ENCODE data around the gene LMTK2.

The LMTK2 gene

DNA sequence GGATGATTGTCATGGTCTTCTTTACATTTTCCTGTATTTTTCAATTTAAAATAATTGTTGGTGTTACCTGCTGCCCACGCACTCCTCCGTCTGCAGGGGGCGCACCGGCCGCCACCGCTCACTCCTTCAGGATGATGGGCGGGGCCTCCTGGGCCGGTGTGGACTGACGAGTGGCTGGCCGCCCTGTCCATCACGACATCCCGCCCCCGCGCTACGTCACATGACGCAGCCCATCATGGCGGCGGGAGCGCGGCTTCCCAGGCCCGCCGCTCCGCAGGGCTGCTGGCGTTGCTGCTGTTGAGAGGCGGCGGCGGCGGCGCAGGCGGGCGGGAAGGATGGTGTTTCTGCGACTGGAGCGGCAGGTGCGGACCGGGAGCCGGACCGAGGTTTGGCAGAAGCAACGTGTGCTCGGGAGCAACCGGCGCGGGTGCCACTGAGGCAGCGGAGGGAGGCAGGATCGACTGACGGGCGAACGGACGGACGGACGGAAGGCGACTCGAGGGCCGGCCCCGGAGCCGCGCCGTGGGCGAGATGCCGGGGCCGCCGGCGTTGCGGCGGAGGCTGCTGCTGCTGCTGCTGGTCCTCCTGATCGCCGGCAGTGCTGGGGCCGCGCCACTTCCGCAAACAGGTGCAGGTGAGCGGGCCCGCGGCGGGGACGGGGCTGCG lies at the start of gene LMTK2:
TSS of gene LMTK2 (plus strand) at position 216 of the 666 bp plus-strand sequence. CDS start at position 532, 316 bp downstream.
- peak; percentile 44 for DNase-seq

DNA sequence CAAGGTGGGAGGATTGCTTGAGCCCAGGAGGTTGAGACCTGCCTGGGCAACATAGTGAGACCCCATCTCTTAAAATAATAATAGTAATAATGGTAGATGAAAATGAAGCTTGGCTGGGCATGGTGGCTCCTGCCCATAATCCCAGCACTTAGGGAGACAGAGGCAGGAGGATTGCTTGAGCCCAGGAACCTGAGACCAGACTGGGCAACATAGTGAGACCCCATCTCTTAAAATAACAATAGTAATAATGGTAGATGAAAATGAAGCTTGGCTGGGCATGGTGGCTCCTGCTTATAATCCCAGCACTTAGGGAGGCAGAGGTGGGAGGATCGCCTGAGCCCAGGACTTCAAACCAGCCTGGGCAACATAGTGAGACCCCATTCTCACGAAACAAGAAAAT lies 49.5 kb upstream of the LMTK2 start:
- DNase-seq = no peak

DNA sequence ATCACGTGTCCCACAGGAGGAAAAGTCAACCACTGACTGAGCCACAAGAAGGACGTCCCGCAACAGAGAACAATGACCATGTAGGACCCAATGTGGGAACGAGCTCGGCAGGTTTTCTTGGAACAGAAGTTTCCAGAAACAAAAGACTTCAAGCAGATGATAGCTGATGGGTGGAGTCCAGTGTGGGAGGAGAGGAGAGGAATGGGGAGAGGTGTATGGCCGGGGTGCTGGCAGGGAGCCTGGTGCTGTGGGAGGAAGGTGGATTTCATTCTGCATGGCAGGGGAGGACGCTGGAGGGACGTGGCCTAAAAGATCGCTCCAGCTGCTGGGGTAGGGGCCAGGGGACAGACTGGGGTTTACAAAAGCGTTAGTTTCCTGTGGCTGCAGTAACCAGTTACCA lies 48.5 kb upstream of the LMTK2 start:
- no peak for DNase-seq

DNA sequence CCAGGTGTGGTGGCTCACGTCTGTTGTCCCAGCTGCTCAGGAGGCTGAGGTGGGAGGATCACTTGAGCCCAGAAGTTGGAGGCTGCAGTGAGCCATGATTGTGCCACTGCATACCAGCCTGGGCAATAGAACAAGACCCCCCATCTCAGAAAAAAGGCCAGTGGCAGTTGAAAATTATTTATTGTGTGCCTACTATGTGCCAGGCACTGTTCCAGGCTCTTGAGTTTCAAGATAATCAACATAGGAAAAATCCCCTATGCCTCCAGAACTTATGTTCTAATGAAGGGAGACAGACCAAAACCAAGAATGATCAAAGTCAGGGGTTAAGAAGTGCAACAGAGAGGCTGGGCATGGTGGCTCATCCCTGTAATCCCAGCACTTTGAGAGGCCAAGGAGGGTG lies 42.4 kb upstream of the LMTK2 start:
- DNase-seq = no peak

DNA sequence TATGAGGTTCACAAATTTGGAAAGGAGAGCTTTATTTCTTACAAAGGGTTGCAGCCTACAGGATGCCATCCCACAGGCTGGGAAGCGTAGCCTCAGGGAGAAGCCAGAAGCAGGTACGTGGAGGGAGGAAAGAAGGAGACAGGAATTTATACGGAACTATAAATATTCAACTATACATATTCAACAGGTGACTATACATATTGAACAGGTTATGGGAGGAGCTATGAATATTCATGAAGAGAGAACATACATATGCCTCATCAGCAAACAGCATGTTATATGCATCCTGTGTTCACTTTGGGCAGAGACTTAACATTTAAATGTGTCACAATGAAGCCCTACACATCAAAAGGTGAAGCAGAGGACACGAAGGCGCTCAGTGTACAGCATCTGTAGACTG lies 40.5 kb upstream of the LMTK2 start:
- no peak for DNase-seq

GRCh38 chr7:98066934-98067507 lies 39.6 kb upstream of the LMTK2 start:
- no peak for DNase-seq

DNA sequence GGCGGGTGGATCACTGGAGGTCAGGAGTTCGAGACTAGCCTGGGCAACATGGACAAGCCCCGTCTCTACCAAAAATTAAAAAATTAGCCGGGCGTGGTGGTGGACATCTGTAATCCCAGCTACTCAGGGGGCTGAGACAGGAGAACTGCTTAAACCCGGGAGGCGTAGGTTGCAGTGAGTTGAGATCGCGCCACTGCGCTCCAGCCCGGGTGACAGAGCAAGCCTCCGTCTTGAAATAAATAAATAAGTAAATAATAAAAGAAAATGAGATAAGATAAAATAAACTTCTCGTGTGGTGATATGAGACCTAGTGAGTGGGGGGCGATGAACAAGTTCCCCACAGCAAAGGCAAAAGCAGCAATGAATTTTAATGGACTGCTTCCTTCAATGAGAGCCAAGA lies 33.6 kb upstream of the LMTK2 start:
- DNase-seq = no peak

- DNase-seq = no peak
These were observed 30.9 kb upstream of the LMTK2 start for GRCh38 chr7:98075801-98076200.

- DNase-seq = no peak
These were observed 28.9 kb upstream of the LMTK2 start for GRCh38 chr7:98077762-98078161.

DNA sequence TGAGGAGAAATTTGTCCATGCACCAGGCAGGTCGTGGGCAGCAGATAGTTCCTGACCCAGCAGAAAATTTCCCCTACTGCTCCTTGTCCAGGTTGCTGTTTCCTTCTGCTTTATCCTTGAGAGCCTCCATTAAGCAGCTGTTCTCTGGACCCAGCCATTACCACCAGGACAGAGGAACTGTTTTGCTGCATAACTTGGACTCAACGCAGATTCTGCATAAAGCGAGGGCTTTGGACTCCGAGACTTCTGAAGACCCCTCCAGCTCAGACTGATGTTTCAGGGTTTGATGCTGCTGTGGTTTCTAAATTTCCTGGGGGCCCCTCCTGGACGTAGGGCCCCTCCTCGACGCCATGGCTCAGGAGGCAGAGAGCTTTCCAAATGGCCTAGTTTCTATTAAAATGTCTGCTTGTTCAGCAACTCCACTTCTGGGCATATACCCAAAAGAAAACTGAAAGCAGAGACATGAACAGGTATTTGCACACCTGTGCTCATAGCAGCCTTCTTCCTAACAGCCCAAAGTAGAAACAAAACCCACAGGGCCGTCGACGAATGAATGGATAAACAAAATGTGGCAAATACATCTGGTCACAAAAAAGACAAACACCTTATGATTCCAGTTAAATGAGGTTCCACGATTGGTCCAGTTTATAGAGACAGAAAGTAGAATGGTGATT lies 28.3 kb upstream of the LMTK2 start:
- DNase-seq = no peak

- DNase-seq = no peak
These were observed 26.6 kb upstream of the LMTK2 start for GRCh38 chr7:98079891-98080648.

- no peak for DNase-seq
These were observed 25.3 kb upstream of the LMTK2 start for GRCh38 chr7:98081319-98081718.

DNA sequence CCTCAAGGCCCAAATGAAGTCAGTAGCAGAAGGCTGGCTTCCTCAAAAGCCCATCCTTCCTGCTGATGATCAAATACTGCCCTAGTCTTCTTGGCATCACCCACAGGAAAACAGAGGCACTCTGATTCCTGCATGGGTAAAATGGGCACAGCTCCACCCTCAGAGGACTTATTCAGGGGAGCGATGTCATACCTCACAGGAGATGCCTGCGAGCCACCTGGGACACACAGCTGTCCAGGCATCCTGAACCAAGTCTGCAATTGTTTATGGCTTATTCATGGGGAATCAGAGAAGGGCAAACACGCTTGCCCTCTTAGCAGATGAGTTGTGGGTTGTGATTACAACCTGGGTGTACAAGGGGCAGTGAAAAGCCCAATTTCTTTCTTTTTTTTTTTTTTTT lies 22.0 kb upstream of the LMTK2 start:
- DNase-seq = no peak

GRCh38 chr7:98085674-98086073 lies 21.0 kb upstream of the LMTK2 start:
- DNase-seq = no peak

DNA sequence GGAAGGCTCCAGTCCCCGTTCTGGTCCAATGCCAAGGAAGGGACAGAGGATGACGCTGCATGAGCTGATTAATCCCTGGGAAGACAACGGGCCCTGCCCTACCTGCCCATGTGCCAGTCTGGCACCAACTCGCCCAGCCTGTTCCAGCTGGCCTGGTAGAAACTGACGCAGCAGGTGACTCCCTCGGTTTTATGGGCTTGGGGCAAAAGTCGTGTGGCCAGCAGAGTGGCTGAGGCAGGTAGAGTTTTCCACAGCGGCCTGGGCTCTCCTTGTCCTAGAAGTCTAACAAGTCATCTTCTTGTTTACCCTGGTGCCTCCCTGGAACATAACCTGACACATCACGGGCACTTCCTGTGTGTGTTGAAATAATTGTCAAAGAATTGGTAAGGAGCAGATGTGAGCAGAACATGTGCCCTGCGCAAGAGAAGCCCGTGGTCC lies 20.4 kb upstream of the LMTK2 start:
- no peak for DNase-seq

DNA sequence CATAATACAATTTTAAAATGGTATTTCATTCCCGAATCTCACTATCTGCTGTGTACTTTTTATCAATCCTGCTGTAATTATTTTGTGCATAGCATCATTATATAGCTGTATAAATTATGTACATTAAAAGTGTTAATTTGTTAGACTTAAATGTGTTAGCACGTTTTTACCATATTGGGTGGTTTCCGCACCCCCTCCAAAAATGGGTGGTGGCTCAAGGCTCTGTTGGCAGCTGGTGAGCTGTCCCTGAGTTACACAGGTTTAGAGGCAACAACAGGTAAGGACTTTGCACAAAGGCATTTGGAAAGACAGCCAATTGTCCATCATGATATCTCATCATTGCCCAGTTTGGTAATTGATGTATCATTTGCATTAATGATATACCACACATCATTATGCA lies 18.6 kb upstream of the LMTK2 start:
- no peak for DNase-seq

DNA sequence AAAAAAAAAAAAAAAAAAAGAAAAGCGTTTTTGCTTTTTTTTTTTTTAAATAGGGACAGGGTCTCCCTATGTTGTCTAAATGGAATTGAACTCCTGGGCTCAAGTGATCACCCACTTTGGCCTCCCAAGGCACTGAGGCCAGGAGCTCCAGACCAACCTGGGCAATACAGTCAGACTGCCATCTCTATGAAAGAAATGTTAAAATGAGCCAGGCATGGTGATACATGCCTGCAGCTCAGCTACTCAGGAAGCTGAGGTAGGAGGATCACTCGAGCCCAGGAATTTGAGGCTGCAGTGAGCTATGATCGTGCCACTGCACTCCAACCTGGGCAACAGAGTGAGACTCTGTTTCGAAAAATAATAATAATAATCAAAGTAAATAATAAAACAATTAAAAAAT lies 16.5 kb upstream of the LMTK2 start:
- no peak for DNase-seq

- no peak for DNase-seq
These were observed 15.6 kb upstream of the LMTK2 start for GRCh38 chr7:98091061-98091460.

- DNase-seq = no peak
These were observed 15.1 kb upstream of the LMTK2 start for GRCh38 chr7:98091523-98091922.

- no peak for DNase-seq
These were observed 9.5 kb upstream of the LMTK2 start for GRCh38 chr7:98097042-98097645.

GRCh38 chr7:98100088-98100487 lies 6.6 kb upstream of the LMTK2 start:
- DNase-seq = no peak

- no peak for DNase-seq
These were observed 4.5 kb upstream of the LMTK2 start for GRCh38 chr7:98102170-98102569.

- DNase-seq = no peak
These were observed 619 bp upstream of the LMTK2 start for GRCh38 chr7:98105942-98106544.

Measured in KG1 (cell line).